Measurements from ENCODE around the gene PLA1A.
"Not testable (repeated sequence)": the region's sequence is repeated elsewhere in the genome, so short reads cannot be mapped to it uniquely, and the experiment has no call there.

The PLA1A gene

GRCh38 chr3:119563334-119563733 lies 34.4 kb upstream of the PLA1A start:
- H3K9me3 Mint-ChIP-seq; H3K4me3 Mint-ChIP-seq; DNase-seq (ENCODE audit: low spot score in 2 of 2); ATAC-seq: not testable (repeated sequence)
- H3K4me1 Mint-ChIP-seq = peaks cover 30% of the 10 kb centered on the region
- peaks cover 13% of the 10 kb centered on the region for H3K36me3 Mint-ChIP-seq
- peak overlapping the region; percentile 98 for H3K27ac Mint-ChIP-seq

DNA sequence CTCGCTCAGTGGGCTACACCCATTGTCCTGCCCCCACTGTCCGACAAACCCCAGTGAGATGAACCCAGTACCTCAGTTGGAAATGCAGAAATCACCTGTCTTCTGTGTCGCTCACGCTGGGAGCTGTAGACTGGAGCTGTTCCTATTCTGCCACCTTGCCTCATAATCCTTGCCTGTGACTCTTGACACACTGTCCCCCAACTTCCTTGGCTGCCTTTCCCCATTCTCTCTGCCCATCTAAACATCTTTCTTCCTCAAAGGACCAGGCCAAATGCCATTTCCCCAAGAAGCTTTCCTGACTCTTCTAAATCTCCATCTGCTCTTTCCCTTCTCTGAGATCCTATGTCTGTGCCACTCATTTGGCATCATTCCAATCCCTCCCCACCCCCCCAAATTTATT lies 28.5 kb upstream of the PLA1A start:
- ATAC-seq (no peak), DNase-seq (ENCODE audit: low spot score in 2 of 2) (no peak)
- Mint-ChIP-seq H3K4me1 (peaks cover 7% of the 10 kb centered on the region), H3K36me3 (no peaks in the 10 kb centered on the region), H3K27ac (no peak overlapping the region), H3K9me3 (no peaks in the 10 kb centered on the region), H3K4me3 (no peak overlapping the region)

- H3K4me1 Mint-ChIP-seq = peaks cover 7% of the 10 kb centered on the region
- no peak for DNase-seq (ENCODE audit: low spot score in 2 of 2)
- ATAC-seq = no peak
- no peaks in the 10 kb centered on the region for H3K36me3 Mint-ChIP-seq
- H3K4me3 Mint-ChIP-seq = no peak overlapping the region
- H3K27ac Mint-ChIP-seq = no peak overlapping the region
- no peaks in the 10 kb centered on the region for H3K9me3 Mint-ChIP-seq
These were observed 27.5 kb upstream of the PLA1A start for GRCh38 chr3:119570229-119570628.

DNA sequence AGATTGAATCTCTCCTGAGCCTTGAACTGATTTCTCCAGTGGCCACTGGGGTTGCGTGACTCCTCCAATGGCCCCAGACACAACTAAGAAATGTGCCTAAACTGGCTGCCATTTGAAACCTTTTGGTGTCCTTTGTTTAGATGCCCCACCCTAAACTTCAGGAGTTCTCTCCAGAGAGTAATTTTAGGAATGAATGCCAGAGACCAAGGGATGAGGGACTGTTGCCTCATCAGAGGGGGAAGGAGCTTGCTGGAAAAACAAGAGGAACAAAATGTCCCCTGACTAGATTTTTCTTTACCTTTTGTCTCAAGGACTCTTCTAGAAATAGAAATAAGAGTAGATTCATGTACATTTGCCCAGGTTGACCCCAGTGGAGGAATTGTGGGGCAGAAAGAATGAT lies 26.5 kb upstream of the PLA1A start:
- no peaks in the 10 kb centered on the region for H3K36me3 Mint-ChIP-seq
- no peak for DNase-seq (ENCODE audit: low spot score in 2 of 2)
- no peak overlapping the region for H3K4me3 Mint-ChIP-seq
- H3K4me1 Mint-ChIP-seq = peaks cover 4% of the 10 kb centered on the region
- H3K27ac Mint-ChIP-seq = no peak overlapping the region
- H3K9me3 Mint-ChIP-seq = no peaks in the 10 kb centered on the region
- ATAC-seq = no peak

DNA sequence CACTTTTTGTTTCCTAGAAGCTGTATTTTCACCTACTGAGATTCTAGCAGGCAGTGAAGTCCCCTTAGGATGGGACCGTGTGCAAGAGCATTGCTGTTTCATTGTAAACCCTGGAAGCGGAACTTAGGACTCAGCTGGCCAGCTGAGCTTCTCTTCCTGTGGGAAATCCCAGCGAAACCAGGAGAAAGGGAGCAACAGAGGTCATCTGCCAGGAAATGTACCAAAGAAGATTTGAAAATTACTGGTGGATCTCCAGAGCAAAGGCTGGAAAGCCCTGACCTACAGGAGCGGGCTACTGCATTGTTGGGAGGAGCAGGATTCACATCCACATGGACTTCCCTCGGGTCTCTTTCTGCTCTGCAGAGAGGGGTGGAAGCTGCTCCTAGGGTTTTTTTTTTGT lies 26.0 kb upstream of the PLA1A start:
- no peak for DNase-seq (ENCODE audit: low spot score in 2 of 2)
- H3K27ac Mint-ChIP-seq = no peak overlapping the region
- H3K36me3 Mint-ChIP-seq = no peaks in the 10 kb centered on the region

GRCh38 chr3:119575507-119575906 lies 22.2 kb upstream of the PLA1A start:
- Mint-ChIP-seq H3K4me1 (peaks cover 15% of the 10 kb centered on the region), H3K36me3 (no peaks in the 10 kb centered on the region), H3K9me3 (no peaks in the 10 kb centered on the region), H3K27ac (no peak overlapping the region), H3K4me3 (no peak overlapping the region)
- DNase-seq (ENCODE audit: low spot score in 2 of 2) = no peak
- ATAC-seq = no peak

More for the DNA sequence above, 26.0 kb upstream of the PLA1A start:
- no peaks in the 10 kb centered on the region for H3K9me3 Mint-ChIP-seq
- no peak overlapping the region for H3K4me3 Mint-ChIP-seq
- no peak for ATAC-seq
- H3K4me1 Mint-ChIP-seq = no peaks in the 10 kb centered on the region

GRCh38 chr3:119579366-119580066 lies 18.2 kb upstream of the PLA1A start, which contains the start of gene ADPRH:
Gene ADPRH (plus strand): TSS chr3:119579492. CDS start chr3:119582170, 2,678 bp downstream.
- peaks cover 24% of the 10 kb centered on the region for H3K4me1 Mint-ChIP-seq
- ATAC-seq (peak; percentile 83), DNase-seq (ENCODE audit: low spot score in 2 of 2) (peak; percentile 46 to 81)
- no peaks in the 10 kb centered on the region for H3K9me3 Mint-ChIP-seq
- H3K36me3 Mint-ChIP-seq = no peaks in the 10 kb centered on the region
- peak within 1 kb of the TSS; percentile 94 for H3K27ac Mint-ChIP-seq
- peak within 1 kb of the TSS; percentile 86 for H3K4me3 Mint-ChIP-seq

- DNase-seq (ENCODE audit: low spot score in 2 of 2) = peak in 1 of 2 donors; percentile 70
- Mint-ChIP-seq H3K9me3 (no peaks in the 10 kb centered on the region), H3K36me3 (no peaks in the 10 kb centered on the region), H3K4me3 (peak overlapping the region; percentile 86), H3K4me1 (peaks cover 24% of the 10 kb centered on the region), H3K27ac (peak overlapping the region; percentile 94)
- peak; percentile 57 for ATAC-seq
These were observed 17.5 kb upstream of the PLA1A start for GRCh38 chr3:119580067-119580760.

DNA sequence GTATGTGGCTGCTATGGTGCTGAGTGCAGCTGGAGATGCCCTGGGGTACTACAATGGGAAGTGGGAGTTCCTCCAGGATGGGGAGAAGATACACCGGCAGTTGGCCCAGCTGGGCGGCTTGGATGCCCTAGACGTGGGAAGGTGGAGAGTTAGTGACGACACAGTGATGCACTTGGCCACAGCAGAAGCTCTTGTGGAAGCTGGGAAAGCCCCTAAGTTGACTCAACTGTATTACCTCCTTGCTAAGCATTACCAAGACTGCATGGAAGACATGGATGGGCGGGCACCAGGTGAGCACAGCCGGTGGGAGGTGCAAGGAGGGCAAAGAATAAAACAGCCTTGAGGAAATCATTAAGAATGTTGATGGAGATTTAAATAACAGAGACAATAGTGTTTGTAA lies 15.5 kb upstream of the PLA1A start:
- no peak overlapping the region for H3K4me3 Mint-ChIP-seq
- H3K27ac Mint-ChIP-seq = peak overlapping the region; percentile 51
- H3K9me3 Mint-ChIP-seq = no peaks in the 10 kb centered on the region
- H3K4me1 Mint-ChIP-seq = peaks cover 30% of the 10 kb centered on the region
- H3K36me3 Mint-ChIP-seq = peaks cover 5% of the 10 kb centered on the region
- peak; percentile 88 for ATAC-seq
- peak in 1 of 2 donors; percentile 34 for DNase-seq (ENCODE audit: low spot score in 2 of 2)

- no peak for DNase-seq (ENCODE audit: low spot score in 2 of 2)
- peaks cover 39% of the 10 kb centered on the region for H3K4me1 Mint-ChIP-seq
- H3K27ac Mint-ChIP-seq = no peak overlapping the region
These were observed 12.5 kb upstream of the PLA1A start for GRCh38 chr3:119585208-119585607.

GRCh38 chr3:119585856-119586570 lies 11.7 kb upstream of the PLA1A start:
- ATAC-seq = no peak
- peaks cover 11% of the 10 kb centered on the region for H3K36me3 Mint-ChIP-seq

More at GRCh38 chr3:119585208-119585607, 12.5 kb upstream of the PLA1A start:
- H3K9me3 Mint-ChIP-seq = no peaks in the 10 kb centered on the region
- no peak for ATAC-seq
- H3K4me3 Mint-ChIP-seq = no peak overlapping the region
- H3K36me3 Mint-ChIP-seq = peaks cover 11% of the 10 kb centered on the region

DNA sequence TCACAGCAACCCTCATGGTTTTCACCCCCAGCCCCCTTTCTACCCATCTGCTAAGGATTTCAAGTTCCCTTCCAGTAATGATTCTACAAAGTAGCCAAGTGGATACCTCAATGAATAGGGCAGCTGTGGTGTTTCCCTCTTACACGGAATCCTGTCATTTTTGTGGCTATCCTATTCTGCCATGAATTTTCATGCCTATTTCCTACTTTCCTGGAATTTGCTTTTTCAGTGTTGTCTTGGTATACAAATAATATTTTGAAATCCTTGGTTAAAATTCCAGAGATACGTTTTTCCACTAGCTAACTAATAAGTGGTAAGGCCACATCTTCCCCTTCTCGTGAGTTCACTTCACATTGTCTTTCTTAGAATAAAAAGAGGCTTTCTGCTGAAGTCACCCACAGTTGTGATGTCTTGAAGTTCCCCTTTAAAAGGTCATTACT lies 10.9 kb upstream of the PLA1A start:
- H3K4me3 Mint-ChIP-seq = no peak overlapping the region
- peaks cover 38% of the 10 kb centered on the region for H3K4me1 Mint-ChIP-seq
- no peaks in the 10 kb centered on the region for H3K9me3 Mint-ChIP-seq
- H3K27ac Mint-ChIP-seq = peak overlapping the region; percentile 54
- ATAC-seq (no peak), DNase-seq (ENCODE audit: low spot score in 2 of 2) (no peak)
- H3K36me3 Mint-ChIP-seq = peaks cover 11% of the 10 kb centered on the region

More at GRCh38 chr3:119585856-119586570, 11.7 kb upstream of the PLA1A start:
- Mint-ChIP-seq H3K4me1 (peaks cover 39% of the 10 kb centered on the region), H3K27ac (no peak overlapping the region), H3K4me3 (no peak overlapping the region), H3K9me3 (no peaks in the 10 kb centered on the region)
- no peak for DNase-seq (ENCODE audit: low spot score in 2 of 2)

DNA sequence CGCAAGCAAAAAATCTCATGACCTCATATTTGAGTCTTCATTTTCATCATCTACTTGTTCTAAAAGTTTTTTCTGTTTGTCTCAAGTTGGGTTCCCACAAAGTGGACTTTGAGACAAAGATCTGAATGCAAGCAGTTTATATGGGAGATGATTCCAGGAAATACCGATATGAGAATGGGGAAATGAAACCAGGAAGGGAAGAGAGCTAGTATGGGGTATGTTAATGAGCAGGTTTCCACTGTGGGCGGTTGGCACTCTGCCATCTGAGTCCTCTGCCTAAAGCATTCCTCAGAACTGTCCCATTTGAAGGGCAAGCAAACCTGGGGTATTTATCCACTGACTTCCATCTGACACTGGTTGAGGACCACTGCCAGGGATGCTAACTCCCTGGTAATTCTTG lies 9.6 kb upstream of the PLA1A start:
- H3K9me3 Mint-ChIP-seq = no peaks in the 10 kb centered on the region
- H3K4me1 Mint-ChIP-seq = peaks cover 29% of the 10 kb centered on the region
- peaks cover 11% of the 10 kb centered on the region for H3K36me3 Mint-ChIP-seq
- DNase-seq (ENCODE audit: low spot score in 2 of 2) (peak in 1 of 2 donors; percentile 42), ATAC-seq (peak; percentile 34)
- no peak overlapping the region for H3K27ac Mint-ChIP-seq
- no peak overlapping the region for H3K4me3 Mint-ChIP-seq

DNA sequence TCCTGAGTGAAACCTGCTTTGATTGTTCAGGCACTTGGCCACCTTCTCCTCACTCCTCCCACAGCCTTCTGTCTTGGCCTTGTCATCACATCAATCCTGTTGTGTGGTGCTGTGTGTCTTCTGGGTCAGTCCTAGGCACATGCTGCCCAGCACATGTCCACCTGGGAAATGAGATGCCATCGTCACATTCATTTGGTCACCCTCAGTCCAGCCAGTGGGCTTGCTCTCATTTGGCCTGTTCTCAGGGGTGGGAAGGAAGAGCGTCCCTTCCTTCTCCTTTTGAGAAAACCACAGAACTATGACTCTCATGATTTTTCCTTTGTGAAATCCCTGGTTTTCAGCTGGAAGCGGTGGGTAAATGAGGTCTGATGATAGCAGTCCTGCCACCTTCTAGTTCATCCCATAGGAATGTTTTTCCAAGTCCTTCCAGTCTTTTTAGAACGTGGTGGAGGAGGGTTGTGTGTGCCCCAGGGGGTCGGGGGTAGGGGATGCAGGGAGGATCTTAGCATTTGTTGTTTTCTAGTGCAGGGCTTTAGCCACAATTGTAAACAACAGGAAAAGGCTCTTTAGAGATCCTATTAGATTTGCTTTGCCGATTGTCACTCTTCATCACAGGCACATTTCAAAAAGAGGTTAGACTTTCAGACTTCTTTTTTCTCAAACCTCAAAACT lies 8.4 kb upstream of the PLA1A start:
- peaks cover 11% of the 10 kb centered on the region for H3K36me3 Mint-ChIP-seq
- no peak overlapping the region for H3K27ac Mint-ChIP-seq
- DNase-seq (ENCODE audit: low spot score in 2 of 2) (no peak), ATAC-seq (no peak)
- peaks cover 29% of the 10 kb centered on the region for H3K4me1 Mint-ChIP-seq
- H3K4me3 Mint-ChIP-seq = no peak overlapping the region
- H3K9me3 Mint-ChIP-seq = no peaks in the 10 kb centered on the region

GRCh38 chr3:119590706-119591105 lies 7.0 kb upstream of the PLA1A start:
- no peaks in the 10 kb centered on the region for H3K9me3 Mint-ChIP-seq
- ATAC-seq (no peak), DNase-seq (ENCODE audit: low spot score in 2 of 2) (no peak)
- no peak overlapping the region for H3K27ac Mint-ChIP-seq
- no peak overlapping the region for H3K4me3 Mint-ChIP-seq
- peaks cover 30% of the 10 kb centered on the region for H3K4me1 Mint-ChIP-seq
- H3K36me3 Mint-ChIP-seq = peaks cover 11% of the 10 kb centered on the region

Measured in stimulated activated effector memory CD8-positive, alpha-beta T cell treated with anti-CD3 and anti-CD28 coated beads, Interleukin-12 subunit alpha, Interleukin-12 subunit beta, amount 100 ng/mL, for 72 hours (primary cell).